Measurements from ENCODE around the gene P4HTM.

The P4HTM gene, protein sequence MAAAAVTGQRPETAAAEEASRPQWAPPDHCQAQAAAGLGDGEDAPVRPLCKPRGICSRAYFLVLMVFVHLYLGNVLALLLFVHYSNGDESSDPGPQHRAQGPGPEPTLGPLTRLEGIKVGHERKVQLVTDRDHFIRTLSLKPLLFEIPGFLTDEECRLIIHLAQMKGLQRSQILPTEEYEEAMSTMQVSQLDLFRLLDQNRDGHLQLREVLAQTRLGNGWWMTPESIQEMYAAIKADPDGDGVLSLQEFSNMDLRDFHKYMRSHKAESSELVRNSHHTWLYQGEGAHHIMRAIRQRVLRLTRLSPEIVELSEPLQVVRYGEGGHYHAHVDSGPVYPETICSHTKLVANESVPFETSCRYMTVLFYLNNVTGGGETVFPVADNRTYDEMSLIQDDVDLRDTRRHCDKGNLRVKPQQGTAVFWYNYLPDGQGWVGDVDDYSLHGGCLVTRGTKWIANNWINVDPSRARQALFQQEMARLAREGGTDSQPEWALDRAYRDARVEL

DNA sequence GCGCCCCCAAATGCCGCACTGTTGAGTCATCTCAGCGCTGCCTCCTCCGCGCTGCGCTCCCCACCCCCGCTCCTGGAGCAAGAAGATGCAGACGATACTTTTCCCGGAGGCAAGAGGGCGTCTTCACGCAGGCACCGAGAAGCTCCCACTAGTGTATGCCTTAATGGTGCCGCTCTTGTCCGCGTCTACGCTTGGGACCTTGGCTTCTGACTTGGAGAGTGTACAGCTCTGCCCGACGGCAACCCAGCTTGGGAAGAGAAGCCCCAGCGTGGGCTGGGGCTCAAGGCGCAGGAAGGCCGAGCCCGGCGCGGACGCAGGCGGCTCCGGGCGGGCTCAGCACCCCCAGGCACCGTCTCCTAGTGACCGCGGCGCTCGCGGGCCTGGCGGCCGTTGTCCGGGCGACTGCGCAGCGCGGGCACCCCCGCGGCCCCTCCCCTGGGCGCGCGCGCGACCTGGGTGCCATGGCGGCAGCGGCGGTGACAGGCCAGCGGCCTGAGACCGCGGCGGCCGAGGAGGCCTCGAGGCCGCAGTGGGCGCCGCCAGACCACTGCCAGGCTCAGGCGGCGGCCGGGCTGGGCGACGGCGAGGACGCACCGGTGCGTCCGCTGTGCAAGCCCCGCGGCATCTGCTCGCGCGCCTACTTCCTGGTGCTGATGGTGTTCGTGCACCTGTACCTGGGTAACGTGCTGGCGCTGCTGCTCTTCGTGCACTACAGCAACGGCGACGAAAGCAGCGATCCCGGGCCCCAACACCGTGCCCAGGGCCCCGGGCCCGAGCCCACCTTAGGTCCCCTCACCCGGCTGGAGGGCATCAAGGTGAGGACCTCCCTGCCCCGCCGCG lies at the start of gene P4HTM:
Gene P4HTM, plus strand, starts transcription at position 446 of the 840 bp plus-strand sequence. Its CDS starts 16 bp downstream, at position 462.
- peak; percentile 80 for DNase-seq (ENCODE audit: low spot score)

DNA sequence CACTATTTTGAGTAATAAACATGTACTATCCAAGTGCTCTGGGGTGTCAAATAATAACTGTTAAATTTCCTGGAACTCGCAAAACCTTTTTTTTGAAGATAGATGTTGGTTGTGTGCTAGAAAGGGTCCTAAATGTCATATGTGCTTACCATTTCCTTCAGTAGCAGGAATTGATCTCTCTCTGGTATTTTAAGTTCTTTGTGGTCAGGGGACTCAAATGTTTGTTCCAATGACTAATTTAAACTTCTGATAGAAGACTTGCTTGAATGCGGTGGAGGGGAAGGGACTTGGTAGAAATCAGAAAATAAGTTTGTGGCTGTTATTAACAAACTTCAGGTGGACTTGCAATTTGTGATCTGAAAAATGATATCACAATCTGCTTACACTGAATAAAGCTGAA lies 44.6 kb upstream of the P4HTM start:
- DNase-seq (ENCODE audit: low spot score) = no peak

DNA sequence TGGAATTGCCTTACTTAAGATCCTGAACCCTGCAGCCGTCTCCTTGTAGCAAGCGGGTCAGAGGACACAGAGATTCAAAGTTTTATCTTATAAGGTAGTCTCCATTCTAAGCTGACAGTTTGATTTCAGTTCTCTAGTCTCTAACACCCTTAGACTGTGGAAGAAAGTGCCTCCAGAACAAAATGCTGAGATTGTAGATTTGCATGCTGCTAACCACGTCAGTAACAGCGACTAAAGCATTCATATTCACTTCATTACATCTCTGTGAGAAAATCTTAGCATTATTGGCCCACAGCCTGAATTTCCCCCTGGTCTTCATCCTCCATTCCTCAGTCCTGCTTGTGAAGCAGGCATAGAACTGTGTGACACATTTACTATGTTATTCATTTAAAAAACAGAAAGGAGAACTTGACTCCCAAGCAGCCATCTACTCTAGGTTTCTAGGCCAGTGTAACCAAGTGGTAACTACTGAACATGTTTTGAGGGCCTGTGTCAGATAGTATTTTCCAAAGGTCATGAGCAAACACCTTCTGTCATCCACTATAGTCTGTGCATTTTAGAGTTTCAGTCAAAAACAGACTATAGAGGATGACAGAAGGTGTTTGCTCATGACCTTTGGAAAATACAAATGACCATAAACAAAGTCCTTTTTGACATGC lies 44.0 kb upstream of the P4HTM start:
- DNase-seq (ENCODE audit: low spot score) = no peak

DNA sequence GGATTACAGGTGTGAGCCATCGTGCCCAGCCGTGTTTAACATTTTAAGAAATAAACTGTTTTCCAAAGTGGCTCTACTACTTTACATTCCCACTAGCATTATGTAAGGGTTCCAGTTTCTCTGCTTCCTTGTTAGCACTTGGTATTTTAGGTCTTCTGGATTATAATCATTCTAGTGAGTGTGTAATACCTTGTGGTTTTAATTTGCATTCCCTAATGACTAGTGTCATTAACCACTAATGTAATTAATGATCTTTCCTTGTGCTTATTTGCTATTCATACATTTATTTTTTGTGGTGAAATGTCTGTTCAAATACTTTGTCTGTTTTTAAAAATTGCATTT lies 40.7 kb upstream of the P4HTM start:
- no peak for DNase-seq (ENCODE audit: low spot score)

DNA sequence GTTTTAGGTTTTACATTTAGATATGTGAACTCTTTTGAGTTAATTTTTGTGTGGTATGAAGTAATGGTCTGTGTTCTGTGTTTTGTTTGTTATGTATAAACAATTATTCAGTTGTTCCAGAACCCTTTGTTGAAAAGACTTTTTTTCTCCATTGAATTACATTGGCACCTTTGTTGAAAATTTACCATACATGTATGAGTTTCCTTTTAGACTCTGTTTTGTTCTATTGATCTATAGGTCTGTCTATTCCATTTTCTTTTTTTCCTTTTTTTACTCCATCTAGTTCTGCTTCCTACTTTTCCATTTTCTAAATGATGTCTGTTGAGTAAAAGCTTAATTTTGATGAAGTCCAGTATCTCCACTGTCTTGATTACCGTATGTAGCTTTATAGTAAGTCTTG lies 40.0 kb upstream of the P4HTM start:
- DNase-seq (ENCODE audit: low spot score) = no peak

DNA sequence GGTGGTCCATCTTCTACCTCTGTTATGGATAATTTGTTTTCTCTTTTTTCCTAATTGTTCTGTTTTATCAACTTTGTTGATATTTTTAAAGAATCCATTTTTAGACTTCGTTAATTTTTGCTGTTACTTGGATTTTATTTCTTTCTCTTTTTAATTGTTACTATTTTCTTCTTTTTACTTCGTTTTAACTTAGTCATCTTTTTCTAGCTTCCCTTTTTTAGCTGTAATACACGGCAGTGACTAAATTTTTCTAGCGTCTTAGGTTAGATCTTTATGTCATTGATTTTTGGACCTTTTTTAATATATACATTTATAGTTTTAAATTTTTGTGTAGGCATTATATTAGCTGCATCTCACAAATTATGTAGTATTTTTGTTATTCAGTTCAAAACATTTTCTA lies 38.3 kb upstream of the P4HTM start:
- DNase-seq (ENCODE audit: low spot score) = no peak

DNA sequence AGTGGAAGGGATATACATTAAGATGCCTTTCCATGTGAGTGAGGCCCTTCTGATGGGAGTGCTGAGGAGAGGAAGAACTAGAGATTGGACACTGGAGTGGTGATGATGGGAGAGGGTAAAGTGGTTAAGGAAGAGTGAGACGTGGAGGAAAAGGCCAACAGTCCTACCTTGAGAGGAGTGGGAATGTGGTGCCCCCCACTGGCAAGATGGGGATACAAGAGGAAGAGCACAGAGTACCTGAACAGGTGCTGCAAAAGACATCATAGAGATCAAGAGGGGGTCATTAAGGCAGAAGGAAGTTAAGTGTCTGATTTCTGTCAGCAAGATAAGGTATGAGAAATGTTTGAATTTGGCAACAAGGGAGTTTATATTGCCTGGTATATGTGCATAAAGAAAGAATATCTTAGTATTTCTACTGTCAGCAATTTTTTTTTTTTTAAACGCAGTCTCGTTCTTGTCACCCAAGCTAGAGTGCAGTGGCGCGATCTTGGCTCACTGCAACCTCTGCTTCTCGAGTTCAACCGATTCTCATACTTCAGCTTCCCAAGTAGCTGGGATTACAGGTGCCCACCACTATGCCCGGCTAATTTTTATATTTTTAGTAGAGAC lies 37.4 kb upstream of the P4HTM start:
- DNase-seq (ENCODE audit: low spot score) = peak; percentile 56

DNA sequence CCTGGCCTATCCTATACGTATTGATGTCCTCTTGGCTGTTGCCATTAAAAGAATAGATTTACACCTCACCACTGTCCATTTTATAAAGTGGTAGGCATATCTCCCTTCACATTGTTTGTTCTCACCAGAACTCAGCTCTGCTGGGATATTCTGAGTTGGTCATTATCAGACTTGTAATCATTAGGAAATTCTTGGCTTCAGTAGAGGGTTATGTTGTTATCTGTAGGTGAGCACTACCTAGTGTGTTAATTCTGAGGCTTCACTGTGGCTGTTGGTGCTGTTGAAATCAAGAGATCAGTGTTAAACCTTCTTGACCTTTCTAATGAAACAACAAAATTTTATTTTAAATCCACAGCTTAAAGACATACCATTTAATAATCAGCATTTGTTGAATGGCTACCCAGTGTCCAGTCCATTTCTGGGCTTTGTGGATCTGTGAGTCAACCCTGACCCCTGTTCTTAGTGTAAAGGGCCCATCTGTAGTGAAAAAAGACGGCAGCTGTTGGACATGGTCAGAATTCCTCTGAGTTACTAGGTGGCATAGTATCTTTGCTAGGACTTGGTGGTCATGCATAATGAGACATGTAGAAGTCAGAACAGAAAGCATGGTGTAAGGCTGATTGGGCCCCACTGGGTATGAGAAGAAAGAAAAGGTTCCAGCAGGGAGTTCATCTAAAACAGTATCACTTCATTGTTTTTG lies 32.9 kb upstream of the P4HTM start:
- no peak for DNase-seq (ENCODE audit: low spot score)

DNA sequence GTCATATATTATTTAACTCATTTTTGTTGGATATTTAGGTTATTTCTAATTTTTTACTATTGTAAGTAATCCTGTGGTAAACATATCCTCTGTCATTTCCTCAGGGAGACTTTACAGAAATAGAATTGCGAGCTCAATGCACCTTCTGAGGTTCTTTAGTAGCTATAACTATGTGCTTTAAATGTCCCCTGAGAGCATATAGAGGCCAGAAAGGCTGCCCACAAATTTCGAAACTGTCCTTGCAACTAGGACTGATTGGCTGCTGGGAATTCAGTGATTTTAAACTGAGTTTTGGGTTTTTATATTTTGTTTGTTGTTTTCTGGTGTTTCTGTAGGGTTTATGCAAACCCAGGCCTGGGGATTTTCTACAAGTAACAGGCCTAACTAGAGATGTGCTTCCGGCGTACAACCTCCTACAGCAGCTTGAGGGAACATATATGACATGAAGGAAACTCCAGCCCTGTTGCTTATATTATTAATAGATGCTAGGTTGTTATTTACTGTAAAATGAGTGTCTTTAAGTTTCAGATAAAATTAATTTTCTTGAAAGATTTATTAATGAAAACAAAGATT lies 29.1 kb upstream of the P4HTM start:
- no peak for DNase-seq (ENCODE audit: low spot score)

DNA sequence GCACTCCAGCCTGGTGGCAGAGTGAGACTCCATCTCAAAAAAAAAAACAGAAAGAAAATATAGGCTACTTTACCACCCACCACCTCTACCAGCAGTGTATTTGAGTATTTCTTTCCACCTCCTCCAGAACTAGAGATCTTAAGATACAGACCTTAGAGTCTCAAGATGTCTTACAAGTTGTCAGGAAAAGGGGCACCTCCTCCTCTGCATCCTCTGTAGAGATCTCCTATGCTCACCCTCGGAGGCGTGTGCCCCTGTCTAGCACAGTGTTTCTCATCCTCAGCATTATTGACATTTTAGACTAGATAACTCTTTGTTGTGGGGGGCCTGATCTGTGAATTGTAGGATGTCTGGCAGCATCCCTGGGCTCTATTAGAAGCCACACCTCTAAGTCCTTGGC lies 27.7 kb upstream of the P4HTM start:
- no peak for DNase-seq (ENCODE audit: low spot score)

DNA sequence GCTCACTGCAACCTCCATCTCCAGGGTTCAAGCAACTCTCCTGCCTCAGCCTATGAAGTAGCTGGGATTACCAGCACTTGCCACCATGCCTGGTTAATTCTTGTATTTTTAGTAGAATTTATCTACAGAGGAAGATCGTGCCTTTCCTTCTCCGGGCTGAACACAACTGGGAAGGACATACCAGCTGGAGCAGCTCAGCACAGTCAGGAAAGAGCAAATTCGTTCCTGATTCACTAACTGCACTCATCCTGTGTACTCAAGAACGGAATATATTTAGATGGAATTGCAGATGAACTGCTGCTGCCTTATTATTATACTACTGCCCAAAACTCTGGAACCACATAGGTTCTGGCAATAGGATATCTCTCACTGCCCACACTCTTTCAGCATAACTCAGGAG lies 27.1 kb upstream of the P4HTM start:
- no peak for DNase-seq (ENCODE audit: low spot score)

DNA sequence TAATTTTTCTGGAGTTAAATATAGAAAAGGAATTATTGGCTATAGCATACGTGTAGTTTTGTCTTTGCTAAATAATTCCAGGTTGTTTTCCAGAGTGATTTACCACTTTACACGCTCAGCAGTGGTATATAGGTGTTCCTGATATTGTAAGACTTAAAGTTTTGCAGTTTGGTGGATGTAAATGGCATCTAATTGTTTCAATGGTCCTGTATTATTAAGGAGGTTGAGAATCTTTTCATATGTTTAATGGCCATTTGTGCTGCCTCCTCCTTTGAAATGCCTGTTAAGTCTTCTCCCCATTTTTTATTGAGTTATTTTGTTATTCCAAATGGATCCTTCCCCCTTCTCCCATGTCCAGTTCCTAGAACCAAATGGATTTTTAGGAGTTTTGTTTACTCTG lies 26.4 kb upstream of the P4HTM start:
- DNase-seq (ENCODE audit: low spot score) = no peak

DNA sequence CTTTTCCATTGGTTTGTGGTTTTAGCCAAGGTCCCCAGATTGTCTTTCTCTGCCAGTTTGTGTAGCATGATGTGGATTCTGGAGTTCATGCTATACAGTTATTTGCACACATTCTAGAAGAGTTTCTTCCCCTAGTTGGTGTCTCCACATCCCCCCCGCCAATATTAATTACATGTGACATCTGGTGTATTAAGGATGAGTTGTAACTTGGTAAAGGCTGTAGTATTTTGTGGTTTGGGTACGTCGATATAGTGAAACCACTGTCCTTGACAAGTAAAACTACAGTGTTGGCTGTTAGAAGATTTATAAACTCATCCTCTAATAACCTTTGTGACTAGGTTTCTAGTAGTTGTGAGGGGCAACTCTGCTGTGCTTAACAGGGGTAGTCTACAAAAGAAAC lies 23.7 kb upstream of the P4HTM start:
- no peak for DNase-seq (ENCODE audit: low spot score)

DNA sequence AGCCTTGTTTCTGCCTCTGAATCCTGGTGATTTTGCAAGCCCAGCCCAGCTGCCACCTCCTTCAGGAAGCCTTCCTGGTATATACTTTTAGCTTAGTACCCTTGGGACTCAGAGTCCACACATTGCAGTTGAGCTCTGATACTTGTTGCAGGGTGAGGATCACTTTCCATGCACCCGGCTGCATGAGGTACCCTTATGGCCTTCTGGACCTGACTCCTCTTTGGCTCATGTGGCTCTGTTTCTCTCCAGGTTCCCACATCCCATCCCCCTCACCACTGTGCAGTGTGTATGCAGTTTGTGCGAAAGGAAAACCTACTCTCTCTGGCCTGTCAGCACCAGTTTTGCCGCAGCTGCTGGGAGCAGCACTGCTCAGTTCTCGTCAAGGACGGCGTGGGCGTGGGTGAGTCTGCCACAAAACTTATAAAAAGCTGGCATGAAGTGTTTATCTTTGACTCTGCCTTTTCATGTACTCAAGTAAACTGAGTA lies 23.1 kb upstream of the P4HTM start:
- no peak for DNase-seq (ENCODE audit: low spot score)

DNA sequence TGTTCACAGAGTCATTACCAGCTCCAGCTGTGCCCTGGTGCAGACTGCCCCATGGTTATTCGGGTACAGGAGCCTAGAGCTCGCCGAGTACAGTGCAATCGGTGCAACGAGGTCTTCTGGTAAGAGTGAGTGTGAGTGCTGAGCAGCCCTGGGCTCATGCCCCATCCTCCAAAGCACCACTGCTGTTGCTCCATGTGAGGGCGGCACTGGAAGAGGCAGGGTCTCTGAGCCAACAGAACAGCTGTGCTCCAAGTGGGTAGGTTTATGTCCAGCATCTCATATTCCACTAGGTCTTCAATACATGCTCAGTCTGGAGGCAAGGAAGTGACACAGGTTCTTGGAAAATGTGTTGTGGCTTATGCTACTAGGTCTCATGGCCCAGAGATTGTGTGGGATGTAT lies 19.5 kb upstream of the P4HTM start:
- no peak for DNase-seq (ENCODE audit: low spot score)

DNA sequence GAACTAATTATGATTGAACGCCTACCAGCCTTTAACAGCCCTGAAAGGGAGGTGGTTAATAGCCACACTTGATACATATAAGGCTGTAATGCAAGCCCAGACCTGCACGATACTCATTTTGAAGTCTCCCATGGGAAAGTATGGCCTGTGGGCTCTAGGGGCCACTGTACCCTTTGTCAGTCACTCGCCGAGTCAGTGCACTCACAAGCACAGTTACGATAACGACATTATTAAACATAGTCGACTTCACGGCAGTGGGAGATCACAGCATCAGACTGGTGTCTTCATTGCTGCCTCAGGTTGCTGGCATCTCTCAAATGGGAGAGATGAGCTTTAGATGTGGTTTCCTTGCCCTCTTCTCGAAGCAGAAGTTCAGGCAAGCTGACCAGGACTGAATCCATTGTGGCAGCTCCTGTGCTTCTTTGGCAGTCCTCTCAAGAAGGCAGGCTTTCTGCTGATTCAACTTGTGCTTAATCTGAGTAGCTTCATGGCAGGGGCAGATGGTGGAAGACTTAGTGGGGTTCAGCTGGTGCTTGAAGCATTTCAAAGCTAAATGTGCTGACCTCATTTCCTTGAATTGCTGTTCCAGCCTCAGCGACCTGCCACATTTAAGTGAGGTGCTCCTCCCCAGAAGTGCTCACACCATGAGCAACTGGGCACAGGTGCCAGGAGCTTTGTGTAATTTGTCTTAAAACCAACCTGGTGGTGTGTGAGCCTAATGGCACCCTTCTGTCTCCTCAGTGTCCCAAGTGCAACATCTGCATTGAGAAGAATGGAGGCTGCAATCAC lies 15.8 kb upstream of the P4HTM start:
- no peak for DNase-seq (ENCODE audit: low spot score)

DNA sequence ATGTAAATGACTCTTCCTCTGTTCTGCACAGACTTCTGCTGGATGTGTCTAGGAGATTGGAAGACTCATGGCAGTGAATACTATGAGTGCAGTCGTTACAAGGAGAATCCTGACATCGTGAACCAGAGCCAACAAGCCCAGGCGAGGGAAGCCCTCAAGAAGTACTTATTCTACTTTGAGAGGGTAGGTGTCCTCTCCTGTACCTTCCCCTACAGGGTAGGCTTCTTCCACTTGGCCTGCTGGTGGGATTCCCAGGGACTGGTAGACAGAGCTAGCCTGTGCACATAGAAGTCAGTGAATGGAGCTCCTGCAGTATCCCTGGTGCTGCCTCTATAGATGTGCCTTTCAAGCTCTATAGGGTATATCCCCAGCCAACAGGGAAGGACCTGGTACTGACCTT lies 10.6 kb upstream of the P4HTM start:
- DNase-seq (ENCODE audit: low spot score) = no peak

DNA sequence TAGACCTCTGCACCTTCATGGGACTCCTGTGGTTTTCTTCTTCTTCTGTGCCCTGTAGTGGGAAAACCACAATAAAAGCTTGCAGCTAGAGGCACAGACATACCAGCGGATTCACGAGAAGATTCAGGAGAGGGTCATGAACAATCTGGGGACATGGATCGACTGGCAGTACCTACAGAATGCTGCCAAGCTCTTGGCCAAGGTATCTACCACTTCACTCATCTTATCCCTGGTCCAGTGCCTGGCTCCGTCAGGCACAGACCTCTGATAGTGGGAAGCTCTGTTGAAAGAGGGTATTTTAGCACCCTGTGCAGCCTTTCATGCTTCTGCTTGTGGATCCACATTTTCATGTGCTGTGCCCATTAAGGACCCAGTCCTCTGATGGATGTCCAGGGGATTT lies 9.7 kb upstream of the P4HTM start:
- no peak for DNase-seq (ENCODE audit: low spot score)

DNA sequence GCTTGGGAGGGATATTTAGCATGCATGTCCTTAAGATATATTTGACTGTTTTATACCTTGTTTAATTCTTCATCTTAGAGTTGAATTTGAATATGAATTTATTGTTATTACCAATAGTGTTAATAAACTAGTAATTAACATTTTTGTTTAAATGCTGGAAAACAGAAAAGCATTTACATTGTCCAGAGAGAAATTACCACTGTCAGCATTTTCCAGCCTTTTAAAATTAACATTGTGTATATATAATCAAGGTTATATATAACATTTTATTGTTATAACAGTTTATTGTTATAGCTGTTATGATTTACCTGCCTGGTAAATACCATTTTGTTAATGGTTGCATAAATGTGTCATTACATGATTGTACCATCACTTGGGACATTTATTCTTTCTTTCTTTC lies 8.0 kb upstream of the P4HTM start:
- no peak for DNase-seq (ENCODE audit: low spot score)

DNA sequence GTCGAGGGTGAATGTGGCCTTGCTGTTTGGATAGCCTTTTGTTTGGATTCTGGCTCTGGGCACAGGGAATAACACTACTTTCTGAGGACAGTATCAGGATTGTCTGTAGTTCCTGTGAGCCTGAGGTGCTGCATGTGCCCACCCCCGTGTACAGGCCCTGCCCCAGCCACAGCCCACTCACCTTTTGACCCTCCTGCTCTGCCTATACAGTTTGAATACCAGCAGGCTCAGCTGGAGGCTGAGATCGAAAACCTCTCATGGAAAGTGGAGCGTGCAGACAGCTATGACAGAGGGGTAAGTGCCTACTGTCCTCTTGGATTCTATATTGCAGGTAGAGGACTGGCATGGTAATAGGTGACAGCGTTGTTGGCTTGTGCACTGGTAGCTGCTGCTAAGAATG lies 7.4 kb upstream of the P4HTM start:
- no peak for DNase-seq (ENCODE audit: low spot score)
